Prostate gland (tissue), 2 donors: ENCODE data around the gene HSF2BP.
A peak's percentile ranks its signal among the peaks of the same experiment; 100 is the strongest.

ENCODE experiments used
- POLR2AphosphoS5 ChIP-seq: sonication (generic); formaldehyde crosslinking; IDR thresholded peaks from one replicate; pipeline ENCODE4 v1.6.1; 2017; ENCODE audit warnings: antibody characterized with exemption
- TF ChIP-seq, protein P1 (sequence below), 4 experiments: fragments of 200-600 bp in 2 of 4; fragments of 450-650 bp in 2 of 4; sonication (generic) in 2 of 4; IDR thresholded peaks; 1 replicate in 3 of 4; 2 replicates in 1 of 4; pipeline ENCODE4 v1.5.1; 2016 to 2019; ENCODE audit warnings: antibody characterized with exemption in 4 of 4, mild to moderate bottlenecking in 2 of 4, moderate library complexity in 2 of 4

DNA sequence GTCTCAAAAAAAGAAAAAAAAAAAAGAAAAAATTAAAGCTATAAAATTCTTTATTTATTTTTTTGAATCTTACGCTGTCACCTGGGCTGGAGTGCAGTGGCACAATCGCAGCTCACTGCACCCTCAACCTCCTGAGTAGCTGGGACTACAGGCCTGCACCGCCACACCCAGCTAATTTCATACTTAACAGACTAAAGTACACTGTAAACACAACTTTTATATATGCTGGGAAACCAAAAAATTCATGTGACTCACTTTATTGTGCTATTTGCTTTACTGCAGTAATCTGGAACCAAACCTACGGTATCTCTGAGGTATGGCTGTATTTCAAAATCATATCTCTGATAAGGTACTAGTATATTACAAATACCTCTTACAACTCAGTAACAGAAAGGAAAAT is 40.3 kb downstream of the HSF2BP start:
- TF ChIP-seq, protein P1, sequence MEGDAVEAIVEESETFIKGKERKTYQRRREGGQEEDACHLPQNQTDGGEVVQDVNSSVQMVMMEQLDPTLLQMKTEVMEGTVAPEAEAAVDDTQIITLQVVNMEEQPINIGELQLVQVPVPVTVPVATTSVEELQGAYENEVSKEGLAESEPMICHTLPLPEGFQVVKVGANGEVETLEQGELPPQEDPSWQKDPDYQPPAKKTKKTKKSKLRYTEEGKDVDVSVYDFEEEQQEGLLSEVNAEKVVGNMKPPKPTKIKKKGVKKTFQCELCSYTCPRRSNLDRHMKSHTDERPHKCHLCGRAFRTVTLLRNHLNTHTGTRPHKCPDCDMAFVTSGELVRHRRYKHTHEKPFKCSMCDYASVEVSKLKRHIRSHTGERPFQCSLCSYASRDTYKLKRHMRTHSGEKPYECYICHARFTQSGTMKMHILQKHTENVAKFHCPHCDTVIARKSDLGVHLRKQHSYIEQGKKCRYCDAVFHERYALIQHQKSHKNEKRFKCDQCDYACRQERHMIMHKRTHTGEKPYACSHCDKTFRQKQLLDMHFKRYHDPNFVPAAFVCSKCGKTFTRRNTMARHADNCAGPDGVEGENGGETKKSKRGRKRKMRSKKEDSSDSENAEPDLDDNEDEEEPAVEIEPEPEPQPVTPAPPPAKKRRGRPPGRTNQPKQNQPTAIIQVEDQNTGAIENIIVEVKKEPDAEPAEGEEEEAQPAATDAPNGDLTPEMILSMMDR (IDR thresholded peaks at IDR 0.05) = no peak
- TF ChIP-seq POLR2AphosphoS5 = peak; percentile 32
